HG03378 (cell line): Measurements from ENCODE around the gene GRM7.
"Not testable (repeated sequence)": the region's sequence is repeated elsewhere in the genome, so short reads cannot be mapped to it uniquely, and the experiment has no call there.

Experiments used
- ATAC-seq: cut with Tn5 transposase; IDR thresholded peaks from one replicate; pipeline ENCODE4 v1.9.1; 2021; ENCODE audit warnings: mild to moderate bottlenecking, moderate library complexity; ENCODE audit not compliant: unreplicated experiment

The GRM7 gene

GRCh38 chr3:6860954-6861624, at the start of gene GRM7:
GRM7 (plus strand) TSS chr3:6861115.
- ATAC-seq: no peak

GRCh38 chr3:6821411-6821810, 39.5 kb upstream of the GRM7 start:
- no peak for ATAC-seq

- ATAC-seq: no peak
These were observed 35.4 kb upstream of the GRM7 start for GRCh38 chr3:6825524-6825923.

GRCh38 chr3:6827453-6827852, 33.5 kb upstream of the GRM7 start:
- ATAC-seq: no peak

DNA sequence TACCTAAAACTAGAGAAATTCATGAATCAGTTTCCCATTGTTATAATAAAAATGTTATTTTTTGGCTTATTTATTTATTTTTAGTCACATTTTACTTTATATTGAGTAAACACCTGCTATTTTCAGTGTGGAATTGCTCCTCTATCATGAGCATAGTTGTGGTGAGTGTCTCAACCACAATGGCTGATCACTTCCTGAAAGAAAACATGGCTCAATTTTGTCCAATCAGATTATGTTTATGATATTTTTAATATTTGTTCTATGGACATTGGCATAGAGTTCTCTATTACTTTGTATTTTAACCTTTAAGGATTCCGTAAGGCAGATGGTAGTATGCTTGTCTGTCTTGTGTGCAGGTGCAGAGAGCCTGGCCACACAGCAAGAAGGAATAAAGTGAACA, 16.2 kb upstream of the GRM7 start:
- ATAC-seq: no peak

- ATAC-seq: no peak
These were observed 6.7 kb upstream of the GRM7 start for GRCh38 chr3:6854184-6854583.

GRCh38 chr3:6857510-6857909, 3.4 kb upstream of the GRM7 start:
- no peak for ATAC-seq

DNA sequence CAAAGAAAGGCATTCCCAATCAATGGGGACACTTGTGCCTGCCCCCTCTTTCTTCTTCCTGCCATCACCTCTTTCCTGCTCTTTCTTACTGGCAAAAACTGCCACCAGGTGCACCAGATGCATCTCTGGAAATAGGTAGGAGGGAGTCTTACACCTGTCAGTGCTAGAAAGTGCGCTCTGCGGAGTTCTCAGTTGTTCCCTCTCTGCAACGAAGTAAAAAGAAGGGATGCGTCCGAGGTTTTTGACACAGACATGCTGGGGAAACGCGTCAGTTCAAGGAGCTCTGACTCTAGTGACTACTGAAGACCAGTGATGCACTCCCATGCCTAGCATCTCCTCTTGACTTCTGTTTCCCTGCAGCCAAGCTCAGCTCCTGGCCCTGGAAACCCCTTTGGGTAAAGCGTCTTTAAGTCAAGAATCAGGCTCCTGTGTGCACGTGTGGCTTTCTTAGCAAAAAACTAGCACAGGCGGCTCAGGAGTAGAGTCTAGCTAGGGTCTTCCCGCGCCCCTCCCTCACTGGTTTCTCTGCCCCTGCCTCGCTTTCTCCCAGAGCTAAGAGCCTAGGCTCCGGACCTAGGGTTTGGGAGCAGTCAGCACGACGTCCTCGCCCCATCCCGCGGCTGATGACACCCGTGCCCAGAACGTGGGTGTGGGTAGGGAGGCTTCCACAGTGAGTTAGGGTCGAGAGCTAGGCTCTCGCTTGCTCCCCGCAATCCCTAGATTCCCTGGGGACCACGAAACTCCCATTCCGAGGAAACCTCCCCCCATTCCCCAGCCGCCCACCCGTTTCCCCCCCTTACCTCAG, 564 bp upstream of the GRM7 start:
- no peak for ATAC-seq

- no peak for ATAC-seq
These were observed 698 bp downstream of the GRM7 start for GRCh38 chr3:6861625-6862000.

- ATAC-seq: no peak
These were observed 1.3 kb downstream of the GRM7 start for GRCh38 chr3:6862041-6862879.

- ATAC-seq: no peak
These were observed 1.9 kb downstream of the GRM7 start for GRCh38 chr3:6862880-6863195.

DNA sequence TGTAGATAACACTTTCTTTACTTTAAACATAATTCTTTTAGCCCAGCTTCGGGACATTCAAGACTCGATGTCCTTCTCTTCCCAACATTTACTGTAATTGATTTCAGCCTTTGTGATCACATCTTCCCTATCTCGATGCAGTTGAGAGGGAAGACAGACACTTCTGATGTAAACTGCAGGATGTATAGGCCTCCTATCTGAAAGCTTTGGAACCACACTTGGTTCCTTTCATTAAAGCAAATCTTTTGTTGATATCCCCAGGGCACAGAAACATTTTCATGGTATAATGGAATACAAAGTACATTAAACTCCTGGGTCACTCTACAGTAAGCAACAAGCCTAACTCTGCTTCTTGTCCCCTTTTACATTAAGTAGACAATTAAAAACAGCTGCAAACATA, 6.4 kb downstream of the GRM7 start:
- ATAC-seq: no peak

GRCh38 chr3:6878731-6879130, 17.8 kb downstream of the GRM7 start:
- ATAC-seq: no peak

DNA sequence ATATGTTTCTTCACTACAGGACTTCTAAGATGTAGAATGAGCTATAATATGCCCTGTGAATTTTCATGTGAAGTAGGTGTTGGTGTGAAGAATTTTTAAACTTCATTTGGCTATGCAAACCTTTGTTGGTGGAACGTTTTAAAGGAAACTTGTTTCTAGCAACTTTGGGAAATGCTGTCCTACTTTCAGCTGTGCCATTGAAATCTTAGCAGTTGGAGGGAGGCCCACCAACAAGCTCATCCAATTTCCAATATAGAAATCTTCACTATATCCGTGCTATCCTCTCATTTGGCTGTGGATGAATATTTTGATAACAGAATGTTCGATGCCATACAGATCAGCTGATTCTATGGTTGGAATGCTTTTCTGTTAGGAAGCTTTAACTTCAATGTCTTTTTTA, 51.3 kb downstream of the GRM7 start:
- ATAC-seq: no peak

GRCh38 chr3:6915898-6916297, 55.0 kb downstream of the GRM7 start:
- no peak for ATAC-seq

- no peak for ATAC-seq
These were observed 60.2 kb downstream of the GRM7 start for GRCh38 chr3:6921066-6921465.

GRCh38 chr3:6921876-6922275, 61.0 kb downstream of the GRM7 start:
- no peak for ATAC-seq

- ATAC-seq: no peak
These were observed 67.1 kb downstream of the GRM7 start for GRCh38 chr3:6928064-6928463.

GRCh38 chr3:6929918-6930317, 69.0 kb downstream of the GRM7 start:
- no peak for ATAC-seq

DNA sequence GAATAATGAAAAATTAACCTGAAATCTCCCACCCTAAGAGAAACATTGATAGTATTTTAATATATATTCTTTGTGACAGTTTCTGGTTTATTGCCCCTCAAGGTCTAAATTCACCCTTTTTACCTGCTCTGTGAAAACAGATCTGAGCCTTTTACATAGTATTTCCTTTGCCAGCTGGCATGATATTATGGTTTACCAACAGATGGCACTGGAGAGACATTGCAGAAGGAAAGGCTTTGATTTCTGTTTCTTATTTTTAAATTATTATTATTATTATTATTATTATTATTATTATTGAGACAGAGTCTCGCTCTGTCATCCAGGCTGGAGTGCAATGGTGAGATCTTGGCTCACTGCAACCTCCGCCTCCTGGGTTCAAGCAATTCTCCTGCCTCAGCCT, 74.5 kb downstream of the GRM7 start:
- ATAC-seq: not testable (repeated sequence)

GRCh38 chr3:6935970-6936369, 75.1 kb downstream of the GRM7 start:
- no peak for ATAC-seq

- no peak for ATAC-seq
These were observed 101.9 kb downstream of the GRM7 start for GRCh38 chr3:6962801-6963200.
